Suppressor macrophage (primary cell): ENCODE results near the gene FRRS1L.

Experiments used
- DNase-seq, 4 experiments: peaks; one replicate each; pipeline ENCODE4 v3.0.0-alpha.2; 2020 to 2022
- total RNA-seq, 17 experiments: gene quantifications; one replicate each; lab custom pipeline; 2026; ENCODE audit warnings: mixed read lengths in 6 of 17, inconsistent platforms in 3 of 17; lab: John Stamatoyannopoulos, UW

FRRS1L gene, protein sequence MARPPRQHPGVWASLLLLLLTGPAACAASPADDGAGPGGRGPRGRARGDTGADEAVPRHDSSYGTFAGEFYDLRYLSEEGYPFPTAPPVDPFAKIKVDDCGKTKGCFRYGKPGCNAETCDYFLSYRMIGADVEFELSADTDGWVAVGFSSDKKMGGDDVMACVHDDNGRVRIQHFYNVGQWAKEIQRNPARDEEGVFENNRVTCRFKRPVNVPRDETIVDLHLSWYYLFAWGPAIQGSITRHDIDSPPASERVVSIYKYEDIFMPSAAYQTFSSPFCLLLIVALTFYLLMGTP
- 0 to 5.5 (median 0) reads per million in 17 experiments for total RNA-seq

DNA sequence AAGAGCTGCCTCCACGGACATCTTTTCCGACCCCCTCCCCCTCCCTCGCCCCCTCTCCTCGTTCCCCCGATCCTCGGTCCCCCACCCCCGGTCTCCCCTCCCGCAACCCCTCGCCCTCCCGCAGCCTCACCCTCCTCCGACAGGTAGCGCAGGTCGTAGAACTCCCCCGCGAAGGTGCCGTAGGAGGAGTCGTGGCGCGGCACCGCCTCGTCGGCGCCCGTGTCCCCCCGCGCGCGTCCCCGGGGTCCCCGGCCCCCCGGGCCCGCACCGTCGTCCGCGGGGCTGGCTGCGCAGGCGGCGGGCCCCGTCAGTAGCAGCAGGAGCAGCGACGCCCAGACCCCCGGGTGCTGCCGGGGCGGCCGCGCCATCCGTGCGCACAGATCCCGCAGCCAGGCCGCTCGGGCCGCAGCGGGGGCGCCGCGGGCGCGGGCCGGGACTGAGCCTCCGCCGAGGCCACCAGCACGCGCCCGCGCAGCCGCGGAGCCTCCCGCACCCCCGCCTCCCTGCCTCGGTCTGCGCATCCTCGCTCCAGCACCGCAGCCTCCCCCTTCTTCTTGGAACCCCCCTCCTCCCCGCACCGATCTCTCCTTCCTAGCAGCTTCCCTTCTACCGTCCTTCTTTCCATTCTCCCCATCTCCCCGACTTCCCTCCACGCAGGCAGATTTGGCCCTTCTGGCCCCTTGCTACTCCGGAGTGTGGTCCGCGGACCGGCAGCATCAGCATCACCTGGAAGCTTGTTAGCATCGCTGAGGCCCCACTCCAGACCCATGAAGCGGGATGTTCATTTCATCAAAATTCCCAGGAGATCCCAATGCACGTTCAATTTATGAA lies at the start of gene FRRS1L:
TSS of gene FRRS1L (minus strand) at position 479 of the 831 bp plus-strand sequence. CDS start at position 368, 111 bp downstream.
- DNase-seq: no peak

DNA sequence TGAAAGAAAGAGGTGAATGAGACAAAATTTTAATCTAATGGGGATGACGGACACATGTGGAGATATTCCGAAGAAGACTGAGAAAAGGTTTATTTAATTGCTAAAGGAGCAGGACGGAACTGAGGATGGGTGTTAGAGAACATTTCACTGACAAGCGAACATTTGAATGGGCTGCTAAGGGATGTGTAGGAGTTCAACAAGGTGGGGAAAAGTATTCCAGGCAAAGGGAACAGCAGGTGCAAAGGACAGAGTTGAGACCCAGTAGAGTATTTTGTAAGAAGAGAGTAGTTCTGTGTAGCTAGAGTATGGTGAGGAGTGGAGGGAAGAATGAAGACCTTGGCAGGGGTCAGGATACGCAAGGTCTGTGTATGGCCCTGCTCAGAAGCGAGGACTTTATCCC lies 47.4 kb upstream of the FRRS1L start:
- no peak for DNase-seq

DNA sequence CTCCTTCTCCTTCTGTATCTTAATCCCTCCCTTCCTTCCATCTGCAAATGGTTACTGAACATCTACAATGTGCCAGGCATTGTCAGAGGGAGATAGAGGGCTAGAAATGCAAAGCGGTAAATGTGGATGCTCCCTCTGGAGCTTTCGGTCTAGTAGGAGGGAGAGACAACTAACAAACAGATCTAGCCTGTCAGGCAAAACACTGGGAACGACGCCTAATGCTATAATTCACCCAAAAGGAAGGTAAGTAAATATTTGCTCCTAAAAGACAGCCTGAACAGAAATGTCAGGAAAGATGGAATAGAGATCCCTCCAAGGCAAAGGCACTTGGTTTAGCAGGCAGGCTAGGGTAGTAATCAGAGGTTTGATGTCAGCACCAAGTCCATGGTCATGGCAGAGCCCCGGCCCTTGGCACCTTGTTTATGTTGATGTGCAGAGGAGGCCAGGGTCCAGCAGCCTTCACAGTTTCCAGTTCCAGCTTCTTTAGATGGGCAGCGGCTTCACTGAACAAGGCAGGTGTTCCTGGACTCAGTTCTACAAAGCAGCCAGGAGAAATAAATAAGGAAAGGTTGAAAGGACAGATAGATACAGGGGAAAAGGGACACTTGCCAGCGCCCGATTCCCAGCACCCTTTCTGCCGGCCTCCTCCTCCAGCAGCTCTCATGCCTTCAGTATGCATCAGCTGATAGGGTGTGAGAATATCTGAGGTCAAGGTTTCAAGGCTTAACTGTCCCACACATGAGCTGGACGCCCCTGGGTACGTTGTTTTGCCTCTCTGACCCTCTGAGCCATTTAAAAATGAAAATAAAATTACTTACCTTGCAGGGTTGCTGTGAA lies 46.5 kb upstream of the FRRS1L start:
- no peak for DNase-seq

DNA sequence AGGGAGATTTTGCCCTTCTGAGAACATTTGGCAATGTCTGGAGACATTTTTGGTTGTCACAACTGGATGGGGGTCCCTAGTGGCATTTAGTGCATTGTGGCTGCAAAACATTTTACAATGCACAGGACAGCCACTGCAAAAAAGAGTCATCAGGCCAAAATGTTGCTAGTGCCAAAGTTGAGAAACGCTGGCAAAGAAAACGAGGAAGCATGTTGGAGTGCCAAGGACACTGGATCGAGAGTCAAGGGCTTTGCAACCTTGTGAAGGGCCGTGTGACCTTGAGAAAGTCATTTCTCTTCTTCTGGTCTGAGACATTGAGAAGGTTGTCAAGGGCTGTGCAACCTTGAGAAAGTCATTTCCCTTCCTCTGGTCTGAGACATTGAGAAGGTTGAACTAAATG lies 45.7 kb upstream of the FRRS1L start:
- no peak for DNase-seq

DNA sequence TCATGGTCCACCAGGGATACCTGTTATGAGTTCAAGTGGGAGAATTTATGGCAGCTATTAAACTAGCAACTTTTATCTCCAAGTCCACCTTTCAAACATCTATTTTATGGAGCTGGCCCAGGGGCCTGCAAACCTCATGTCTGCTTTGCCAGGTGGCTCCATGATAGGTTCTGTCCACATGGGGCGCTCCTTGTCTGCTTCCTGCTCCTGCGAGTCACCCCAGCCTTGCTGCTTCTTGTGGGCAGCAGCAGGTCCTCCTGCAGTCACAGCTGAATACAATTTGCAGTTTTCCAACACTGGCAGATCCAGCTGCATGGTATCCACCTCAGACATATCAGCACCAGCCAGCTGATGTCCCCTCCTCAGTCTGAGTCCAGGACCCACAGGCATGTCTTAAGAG lies 39.6 kb upstream of the FRRS1L start:
- DNase-seq: peak in 3 of 4 experiments; percentile 5 to 8 (median 5)

- no peak for DNase-seq
Observed at GRCh38 chr9:109205526-109205925, 38.5 kb upstream of the FRRS1L start.

DNA sequence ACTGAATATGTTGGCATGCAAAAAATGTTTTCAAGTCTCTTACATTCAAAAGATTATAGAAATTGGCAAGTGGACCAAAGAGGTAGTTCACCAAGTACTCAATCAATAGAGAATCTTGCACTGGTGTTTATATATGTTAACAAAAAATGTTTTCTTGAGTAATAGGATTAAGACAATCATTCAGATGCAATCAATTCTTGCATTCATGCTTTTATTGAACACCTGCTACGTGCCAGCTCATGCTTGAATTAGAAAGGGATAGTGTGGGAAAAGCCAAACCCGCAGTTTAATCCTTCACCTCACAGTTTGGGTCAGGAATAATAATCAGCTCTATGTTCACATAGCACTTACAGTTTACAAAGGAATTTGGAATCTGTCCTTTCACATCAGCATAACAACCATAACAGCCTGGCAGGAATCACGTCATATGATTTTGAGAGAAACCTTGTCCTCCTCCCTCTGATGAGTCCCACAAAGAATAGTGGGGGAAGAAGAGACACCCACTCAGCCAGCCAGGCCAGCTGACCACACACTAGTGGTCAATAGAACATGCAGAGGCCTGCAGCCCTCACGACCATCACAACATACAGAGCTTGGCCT lies 36.8 kb upstream of the FRRS1L start:
- no peak for DNase-seq

DNA sequence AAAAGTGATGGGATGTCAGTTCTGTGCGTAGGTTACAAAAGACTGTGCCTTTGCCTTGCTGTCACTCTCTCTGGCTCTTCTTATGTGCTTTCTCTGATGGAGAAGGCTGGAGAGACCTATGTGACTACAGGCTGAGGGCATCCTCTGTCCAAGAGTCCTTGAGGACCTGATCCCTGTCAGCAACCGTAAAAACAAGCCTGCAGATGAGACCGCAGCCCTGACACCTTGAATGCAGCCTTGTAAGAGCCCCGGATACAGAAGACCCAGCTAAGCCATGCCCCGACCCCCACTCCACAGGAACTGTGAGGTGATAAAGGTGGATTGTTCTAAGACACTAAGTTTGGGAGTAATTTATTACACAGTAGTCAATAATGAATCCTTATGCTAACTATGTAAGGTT lies 32.6 kb upstream of the FRRS1L start:
- DNase-seq: no peak

DNA sequence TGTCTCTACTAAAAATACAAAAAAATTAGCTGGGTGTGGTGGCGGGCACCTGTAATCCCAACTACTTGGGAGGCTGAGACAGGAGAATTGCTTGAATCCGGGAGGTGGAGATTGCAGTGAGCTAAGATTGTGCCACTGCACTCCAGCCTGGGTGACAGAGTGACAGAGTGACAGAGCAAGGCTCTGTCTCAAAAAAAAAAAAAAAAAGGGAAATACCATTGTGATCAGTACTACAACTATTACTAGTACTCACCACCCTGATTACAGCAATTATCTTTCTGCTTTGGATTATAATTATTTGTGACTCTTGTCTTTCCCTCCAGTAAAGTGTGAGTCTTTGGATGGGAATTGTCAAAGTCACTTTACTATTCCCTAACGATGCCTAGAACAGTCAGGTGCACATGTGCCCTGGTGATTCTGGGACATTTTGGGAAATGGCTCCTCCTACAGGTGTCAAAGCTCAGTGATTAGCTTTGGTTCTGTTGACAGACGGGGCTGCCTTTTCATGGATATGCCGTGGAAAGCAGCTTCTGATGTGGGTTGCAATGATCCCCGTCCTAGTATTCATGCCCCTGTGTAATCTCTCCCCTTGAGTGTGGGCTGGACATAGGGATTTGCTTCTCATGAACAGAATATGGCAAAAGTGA lies 31.8 kb upstream of the FRRS1L start:
- no peak for DNase-seq

DNA sequence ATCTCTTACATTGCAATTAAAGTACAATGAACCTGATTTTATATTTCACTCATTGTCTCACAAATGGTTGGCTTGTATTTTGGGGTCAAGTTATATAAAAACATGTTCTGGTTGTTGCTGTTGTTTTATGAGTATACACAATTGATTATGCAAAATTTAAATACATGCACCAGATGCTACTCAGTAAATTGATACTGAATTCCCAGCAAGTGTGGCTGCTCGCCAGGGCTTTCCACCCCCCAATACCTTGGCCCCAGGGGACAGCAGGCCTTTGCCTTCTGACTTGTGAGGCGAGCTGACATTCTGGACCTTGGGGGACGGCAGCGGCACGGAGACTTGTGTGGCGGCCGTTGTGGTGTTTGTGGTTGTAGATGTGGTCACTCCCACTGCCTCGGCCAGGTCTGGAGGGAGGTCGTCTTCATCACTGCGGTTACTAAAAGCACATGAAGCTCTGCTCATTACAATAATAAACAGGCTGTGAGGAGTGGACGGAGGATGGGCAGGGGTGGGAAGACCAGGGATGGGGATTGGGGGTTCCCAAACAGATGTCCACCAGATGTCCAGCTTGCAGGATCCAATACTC lies 27.0 kb upstream of the FRRS1L start:
- no peak for DNase-seq

GRCh38 chr9:109192732-109193361 lies 25.8 kb upstream of the FRRS1L start:
- DNase-seq: no peak

GRCh38 chr9:109191746-109192145 lies 24.7 kb upstream of the FRRS1L start:
- DNase-seq: no peak

DNA sequence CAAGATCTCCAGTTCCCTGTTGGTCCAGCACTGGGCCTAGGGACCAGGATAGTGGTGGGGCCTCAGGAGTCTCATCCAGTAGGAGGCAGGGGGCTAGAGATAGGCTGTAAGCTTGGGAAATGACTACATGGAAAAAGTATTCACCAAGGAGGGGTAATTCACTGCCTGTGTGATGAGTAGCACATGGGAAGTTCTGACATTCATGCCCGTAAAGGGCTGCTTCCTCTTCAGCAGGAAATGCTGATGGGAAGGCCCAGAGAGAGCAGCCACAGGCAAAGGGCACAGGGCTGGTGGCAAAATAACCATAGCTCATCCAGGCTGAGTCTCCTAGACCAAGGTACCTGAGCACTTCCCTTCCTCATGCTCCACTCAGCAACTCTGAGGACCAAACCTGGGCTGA lies 23.1 kb upstream of the FRRS1L start:
- DNase-seq: no peak

DNA sequence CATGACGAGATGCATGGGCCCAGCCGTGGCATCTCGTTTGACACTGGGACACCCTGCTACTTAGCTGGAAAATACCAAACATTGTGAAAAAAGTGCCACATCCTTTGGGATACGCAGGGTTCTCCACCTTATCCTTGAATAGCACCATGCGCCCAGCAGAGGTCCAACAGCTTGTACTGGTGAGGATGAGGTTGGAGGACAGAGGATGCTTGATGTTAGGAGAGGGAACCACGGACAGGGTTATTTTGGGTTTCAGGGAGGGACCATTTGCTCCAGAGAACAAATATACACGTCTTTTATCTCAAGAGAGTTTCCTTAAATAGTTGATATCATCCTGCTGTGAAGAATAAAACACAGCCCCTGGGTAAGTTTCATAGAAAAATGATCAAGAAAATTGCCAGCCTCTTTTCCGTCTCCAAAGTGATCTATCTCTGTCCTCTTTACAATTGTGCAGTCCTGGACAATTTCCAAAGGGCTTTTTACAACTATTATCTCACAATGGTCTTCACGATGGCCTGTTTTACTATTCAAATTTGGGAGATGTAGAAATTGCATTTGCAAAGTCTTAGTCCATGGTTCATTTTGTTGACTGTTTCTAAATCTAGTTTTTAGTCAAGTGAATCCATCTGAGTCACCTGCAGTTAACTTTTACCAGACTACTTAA lies 19.9 kb upstream of the FRRS1L start:
- DNase-seq: no peak

DNA sequence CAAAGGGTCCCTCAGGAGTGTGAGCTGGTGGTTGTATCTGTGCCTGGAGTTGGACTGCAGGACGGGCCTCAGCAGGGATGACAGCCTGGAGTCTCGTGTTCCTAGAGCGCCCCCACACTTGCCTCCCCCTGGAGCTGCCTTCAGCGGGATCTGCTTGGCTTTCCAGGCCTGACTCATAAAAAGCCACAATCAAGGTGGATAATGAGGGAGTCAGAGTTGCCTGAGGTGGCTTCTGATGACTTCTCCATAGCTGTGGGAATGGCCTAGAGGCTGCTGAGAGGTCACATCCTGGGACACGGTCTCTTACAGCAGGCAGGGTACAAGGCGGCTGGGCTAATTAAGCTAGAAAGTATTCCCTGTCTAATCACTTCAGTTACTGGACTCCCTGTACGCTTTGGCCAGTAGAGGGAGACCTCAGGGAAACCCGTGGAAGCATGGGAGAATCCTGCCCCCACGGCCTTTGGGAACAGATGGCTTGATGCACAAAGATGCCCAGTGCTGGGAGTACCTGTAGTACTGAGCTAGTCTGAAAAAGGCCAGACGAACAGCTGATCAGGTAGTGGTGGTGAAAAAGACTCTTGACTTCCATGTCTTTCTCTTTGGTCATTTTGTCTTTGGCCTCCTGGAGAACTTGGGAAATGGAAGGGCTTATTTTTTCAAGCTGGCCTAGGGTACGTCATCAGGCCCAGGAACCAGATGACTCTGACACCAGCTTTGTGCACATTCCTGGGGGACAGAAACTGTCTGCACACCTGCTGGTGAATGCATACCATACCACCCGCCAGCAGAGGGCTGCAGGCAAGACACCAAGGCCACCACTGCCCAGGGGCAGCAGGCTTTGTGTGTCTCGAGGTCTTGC lies 16.1 kb upstream of the FRRS1L start:
- DNase-seq: peak; percentile 13 to 33 (median 14)

DNA sequence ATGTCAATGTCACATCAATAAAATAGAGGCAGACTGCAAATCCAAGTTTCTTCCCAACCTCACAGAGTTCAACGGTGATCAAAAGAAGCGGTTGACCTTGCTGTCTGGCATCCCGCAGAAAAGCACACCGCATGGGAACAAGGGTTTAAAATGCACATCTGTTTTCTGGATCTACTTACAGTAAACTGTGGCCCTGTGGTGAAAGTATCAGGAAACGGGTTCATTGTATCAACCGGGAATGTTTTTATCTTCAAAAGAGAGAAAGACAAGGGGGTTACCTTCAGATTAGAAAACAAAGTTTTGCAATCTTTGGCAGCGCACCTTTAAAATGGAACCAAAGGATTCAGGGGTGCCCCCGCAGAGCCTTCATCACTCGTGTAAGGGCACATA lies 15.5 kb upstream of the FRRS1L start:
- no peak for DNase-seq

GRCh38 chr9:109181284-109181683 lies 14.2 kb upstream of the FRRS1L start:
- DNase-seq: no peak

DNA sequence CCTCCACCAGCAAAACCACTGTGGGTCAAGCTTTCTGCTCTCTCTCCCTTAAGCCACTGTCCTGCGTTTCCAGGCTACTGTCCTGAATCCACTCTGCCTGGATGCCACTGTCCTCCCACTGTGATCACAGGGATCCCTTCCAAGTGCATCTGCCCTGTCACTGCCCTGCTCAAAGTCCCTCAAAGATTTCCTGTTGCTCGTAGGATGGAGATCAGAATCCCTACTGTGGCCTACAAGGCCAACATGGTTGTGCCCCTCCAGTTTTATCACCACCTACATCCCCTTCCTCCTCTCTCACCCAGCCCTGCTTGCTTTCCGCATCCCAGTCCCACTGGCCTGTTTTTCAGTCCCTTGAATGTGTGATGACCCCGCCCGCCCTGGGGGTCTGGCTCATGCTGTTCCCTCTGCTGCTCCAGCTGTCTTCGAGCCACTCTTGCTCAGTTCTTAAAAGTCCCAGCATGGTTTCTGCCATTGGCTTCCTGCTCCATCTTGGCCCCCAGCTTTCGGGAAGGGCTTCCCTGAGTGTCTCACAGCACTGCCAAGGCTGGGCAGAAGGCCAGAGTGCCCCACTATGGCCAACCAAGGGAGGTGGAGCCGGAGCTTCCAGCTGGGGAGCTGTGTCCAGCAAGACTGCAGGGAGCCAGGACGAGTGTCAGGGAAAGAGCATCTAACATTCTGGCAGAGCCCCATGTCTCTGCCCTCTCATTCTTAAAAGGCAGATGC lies 12.9 kb upstream of the FRRS1L start:
- DNase-seq: no peak

DNA sequence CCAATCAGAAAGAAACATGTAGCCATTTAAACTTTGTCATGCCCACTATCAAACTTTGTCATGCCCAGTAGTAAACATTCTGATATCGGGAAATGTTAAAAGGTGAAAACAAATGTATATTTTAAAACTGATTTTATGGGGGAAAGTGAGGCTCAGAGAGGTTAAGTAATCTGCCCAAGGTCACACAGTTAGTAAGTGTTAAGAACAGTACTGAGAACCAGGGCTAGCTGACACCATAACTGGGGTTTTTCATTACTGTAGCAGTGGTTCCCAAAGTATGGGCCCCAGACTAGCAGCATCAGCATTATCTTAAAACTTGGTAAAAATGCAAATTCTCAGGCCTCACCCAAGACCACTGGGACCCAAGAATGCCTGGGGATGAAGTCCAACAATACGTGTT lies 9.9 kb upstream of the FRRS1L start:
- no peak for DNase-seq
